RCC 7860 (cell line): Measurements from ENCODE around the gene SAMD11.
"Not testable (repeated sequence)": the region's sequence is repeated elsewhere in the genome, so short reads cannot be mapped to it uniquely, and the experiment has no call there.

Experiments
- DNase-seq: peaks from one replicate; pipeline ENCODE4 v3.0.0-alpha.2; 2015; ENCODE audit warnings: low spot score
- FAIRE-seq: peaks from 2 replicates; lab custom pipeline; 2012; peaks lifted over from hg19 to GRCh38; lab: Jason Lieb, UNC

SAMD11 gene

GRCh38 chr1:991275-991674, 67.6 kb downstream of the SAMD11 start:
- not testable (repeated sequence) for DNase-seq, FAIRE-seq

DNA sequence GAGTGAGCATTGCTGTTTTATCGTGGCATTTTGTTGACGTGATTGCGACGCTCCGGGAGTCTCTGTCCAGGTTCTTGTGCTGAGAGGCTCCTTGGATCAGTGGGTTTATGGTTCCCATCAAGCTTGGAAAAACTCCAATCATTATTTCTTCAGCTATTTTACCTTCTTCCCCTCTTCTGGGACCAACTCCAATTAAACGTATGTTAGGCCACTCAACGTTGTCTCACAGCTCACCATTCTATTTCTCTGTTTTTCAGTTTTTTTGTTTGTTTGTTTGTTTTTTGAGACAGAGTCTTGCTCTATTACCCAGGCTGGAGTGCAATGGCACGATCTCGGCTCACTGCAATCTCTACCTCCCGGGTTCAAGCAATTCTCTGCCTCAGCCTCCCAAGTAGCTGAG, 68.2 kb downstream of the SAMD11 start:
- DNase-seq (no peak), FAIRE-seq (no peak)

- no peak for DNase-seq
- no peak for FAIRE-seq
Observed at GRCh38 chr1:992362-992761, 68.6 kb downstream of the SAMD11 start.

- no peak for DNase-seq
- FAIRE-seq, result no peak
Observed at GRCh38 chr1:993379-993995, 69.8 kb downstream of the SAMD11 start.
